Ovary (tissue), 9 donors: Measurements from ENCODE around the gene HSF4. TPM values are rescaled to one million over a fixed set of nuclear protein-coding genes. Genes with fewer than 3 reads are reported as not detected.

Experiments
- DNase-seq, 5 donors: peaks; one replicate each; pipeline ENCODE4 v3.0.0-alpha.2; 2019 to 2020
- H3K27ac ChIP-seq, 2 donors: fragments of 200-600 bp; one replicate each; pipeline versions ENCODE4 v1.5.1 to v1.8.0; 2019 to 2022
- H3K27me3 ChIP-seq: fragments of 200-600 bp; one replicate; pipeline ENCODE4 v1.8.0; 2022
- H3K36me3 ChIP-seq: fragments of 200-600 bp; sonication (generic); one replicate; pipeline ENCODE4 v1.5.1; 2019
- H3K4me1 ChIP-seq: one replicate; pipeline ENCODE4 v1.8.1; 2013; ENCODE audit warnings: mild to moderate bottlenecking, moderate library complexity; ENCODE audit not compliant: insufficient read depth
- H3K4me3 ChIP-seq: fragments of 200-600 bp; sonication (generic); one replicate; pipeline ENCODE4 v1.5.1; 2017
- H3K9me3 ChIP-seq, 2 donors: fragments of 200-600 bp in 1 of 2; sonication (generic) in 1 of 2; one replicate each; pipeline versions ENCODE4 v1.5.1 to v1.8.1; 2013 to 2019; ENCODE audit warnings: mild to moderate bottlenecking in 1 of 2, moderate library complexity in 1 of 2
- EP300 ChIP-seq: sonication (generic); formaldehyde crosslinking; IDR thresholded peaks from one replicate; pipeline ENCODE4 v1.6.1; 2017; ENCODE audit warnings: antibody characterized with exemption
- POLR2A ChIP-seq: fragments of 450-650 bp; IDR thresholded peaks from one replicate; pipeline ENCODE4 v1.6.1; 2017; ENCODE audit warnings: antibody characterized with exemption, mild to moderate bottlenecking, moderate library complexity
- WGBS, 3 donors: extraction: QIAGEN DNeasy Blood & Tissue Kit in 1 of 3; methylation state at CpG; one replicate each; pipeline versions ENCODE4 v1.1.5 to v1.1.7; 2013 to 2017; 5-methylcytosine and 5-hydroxymethylcytosine counted together
- intact Hi-C, 4 donors: fragments of 100-400 bp; cut with DNase I; formaldehyde crosslinking; loops; one replicate each; pipeline versions ENCODE4 v1.11.0 to v1.15.1; 2022 to 2023
- polyA plus RNA-seq, 2 donors: library from polyadenylated mRNA; stranded (reverse); fragments of 200-250 nt in 1 of 2; fragments of 350-450 nt in 1 of 2; fragmentation: Illumina TruSeq in 1 of 2; extraction: RNeasy Lipid Tissue Mini Kit (QIAGEN cat#74804) in 1 of 2; gene quantifications; one replicate each; pipeline ENCODE4 v1.2.3, GENCODE V29; 2013 to 2014
- total RNA-seq, 7 donors: library from RNA; depleted of rRNA in 2 of 7; stranded (reverse); fragments of >200 nt in 2 of 7; fragmentation: NEBNext Ultra II Directional in 3 of 7; extraction: Animal tissue kit (Norgen Biotek cat#: 25700) in 3 of 7; gene quantifications; one replicate each; pipeline versions ENCODE4 v1.1.0 to v1.2.4, GENCODE V29; 2016 to 2023
- TF ChIP-seq, protein P1 (sequence below), 3 donors: fragments of 450-650 bp in 2 of 3; fragments of 200-600 bp in 1 of 3; IDR thresholded peaks; one replicate each; pipeline versions ENCODE4 v1.5.1 to v1.8.0; 2016 to 2022; ENCODE audit warnings: antibody characterized with exemption in 3 of 3, mild to moderate bottlenecking in 1 of 3
- donor health status: DM: no; HTN: no; CAD: no; lungs with moderate emphysema.
- donor health status: DM: no; HTN: no; CAD: no.
- donor health status: Bipolar disorder and iron deficiency.
- donor health status: DM: yes; HTN: yes; CAD: no.
- donor health status: DM: no; HTN: no; CAD: no.
- donor health status: DM: yes; HTN: yes; CAD: no.

Gene HSF4
- total and polyA plus RNA-seq, 9 donors = 9.9 to 115 (median 69.6) TPM

- Histone ChIP-seq H3K4me1 (peaks cover 1% of the 10 kb centered on the region), H3K9me3 (no peaks in the 10 kb centered on the region), H3K27me3 (no peaks in the 10 kb centered on the region), H3K27ac (no peak overlapping the region), H3K36me3 (no peaks in the 10 kb centered on the region), H3K4me3 (no peak overlapping the region)
- intact Hi-C loops = no loop called here
- TF ChIP-seq POLR2A (no peak), EP300 (no peak)
- TF ChIP-seq, protein P1, sequence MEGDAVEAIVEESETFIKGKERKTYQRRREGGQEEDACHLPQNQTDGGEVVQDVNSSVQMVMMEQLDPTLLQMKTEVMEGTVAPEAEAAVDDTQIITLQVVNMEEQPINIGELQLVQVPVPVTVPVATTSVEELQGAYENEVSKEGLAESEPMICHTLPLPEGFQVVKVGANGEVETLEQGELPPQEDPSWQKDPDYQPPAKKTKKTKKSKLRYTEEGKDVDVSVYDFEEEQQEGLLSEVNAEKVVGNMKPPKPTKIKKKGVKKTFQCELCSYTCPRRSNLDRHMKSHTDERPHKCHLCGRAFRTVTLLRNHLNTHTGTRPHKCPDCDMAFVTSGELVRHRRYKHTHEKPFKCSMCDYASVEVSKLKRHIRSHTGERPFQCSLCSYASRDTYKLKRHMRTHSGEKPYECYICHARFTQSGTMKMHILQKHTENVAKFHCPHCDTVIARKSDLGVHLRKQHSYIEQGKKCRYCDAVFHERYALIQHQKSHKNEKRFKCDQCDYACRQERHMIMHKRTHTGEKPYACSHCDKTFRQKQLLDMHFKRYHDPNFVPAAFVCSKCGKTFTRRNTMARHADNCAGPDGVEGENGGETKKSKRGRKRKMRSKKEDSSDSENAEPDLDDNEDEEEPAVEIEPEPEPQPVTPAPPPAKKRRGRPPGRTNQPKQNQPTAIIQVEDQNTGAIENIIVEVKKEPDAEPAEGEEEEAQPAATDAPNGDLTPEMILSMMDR (IDR thresholded peaks at IDR 0.05) = no peak
- DNase-seq = no peak
- 89 to 92% (median 91%) methylated on average over 39 to 40 of the region's 40 CpGs for WGBS, 3 donors
Measured at GRCh38 chr16:67201411-67202345, 37.1 kb downstream of the HSF4 start.

- intact Hi-C loops = no loop called here
Measured at GRCh38 chr16:67202426-67202825, 37.9 kb downstream of the HSF4 start.

GRCh38 chr16:67202956-67203493, 38.5 kb downstream of the HSF4 start:
- H3K9me3 ChIP-seq = no peaks in the 10 kb centered on the region
- WGBS, 3 donors = 83 to 87% (median 86%) methylated on average over 23 of the region's 23 CpGs
- no peak overlapping the region for H3K27ac ChIP-seq
- H3K4me1 ChIP-seq = peaks cover 10% of the 10 kb centered on the region
- DNase-seq = no peak
- no peaks in the 10 kb centered on the region for H3K27me3 ChIP-seq
- intact Hi-C loops = no loop called here
- H3K36me3 ChIP-seq = no peaks in the 10 kb centered on the region
- H3K4me3 ChIP-seq = no peak overlapping the region
- TF ChIP-seq, protein P1 (IDR thresholded peaks at IDR 0.05) = no peak
- TF ChIP-seq EP300 (no peak), POLR2A (no peak)

More at GRCh38 chr16:67202426-67202825, 37.9 kb downstream of the HSF4 start:
- WGBS, 3 donors = 86 to 93% (median 88%) methylated on average over 12 of the region's 12 CpGs
- Histone ChIP-seq H3K36me3 (no peaks in the 10 kb centered on the region), H3K27me3 (no peaks in the 10 kb centered on the region), H3K4me3 (no peak overlapping the region), H3K4me1 (peaks cover 6% of the 10 kb centered on the region), H3K27ac (no peak overlapping the region), H3K9me3 (no peaks in the 10 kb centered on the region)
- no peak for TF ChIP-seq POLR2A
- TF ChIP-seq, protein P1 (IDR thresholded peaks at IDR 0.05) = no peak
- no peak for TF ChIP-seq EP300
- DNase-seq = no peak

GRCh38 chr16:67204076-67204475, 39.5 kb downstream of the HSF4 start:
- no peak for DNase-seq
- no peak overlapping the region for H3K27ac ChIP-seq
- TF ChIP-seq, protein P1 (IDR thresholded peaks at IDR 0.05) = no peak
- TF ChIP-seq POLR2A = no peak
- no peak for TF ChIP-seq EP300
- WGBS, 3 donors = 62 to 77% (median 71%) methylated on average over 4 of the region's 4 CpGs
- no peaks in the 10 kb centered on the region for H3K9me3 ChIP-seq
- intact Hi-C loops = no loop called here
- H3K27me3 ChIP-seq = no peaks in the 10 kb centered on the region
- peaks cover 10% of the 10 kb centered on the region for H3K4me1 ChIP-seq
- no peak overlapping the region for H3K4me3 ChIP-seq
- no peaks in the 10 kb centered on the region for H3K36me3 ChIP-seq
